ENCODE results near the gene TOX2. TPM values are rescaled to one million over a fixed set of nuclear protein-coding genes. Genes with fewer than 3 reads are reported as not detected.

Gene TOX2
- total RNA-seq, 2 experiments from 2014 or later: 0.23 TPM; not detected in 1

DNA sequence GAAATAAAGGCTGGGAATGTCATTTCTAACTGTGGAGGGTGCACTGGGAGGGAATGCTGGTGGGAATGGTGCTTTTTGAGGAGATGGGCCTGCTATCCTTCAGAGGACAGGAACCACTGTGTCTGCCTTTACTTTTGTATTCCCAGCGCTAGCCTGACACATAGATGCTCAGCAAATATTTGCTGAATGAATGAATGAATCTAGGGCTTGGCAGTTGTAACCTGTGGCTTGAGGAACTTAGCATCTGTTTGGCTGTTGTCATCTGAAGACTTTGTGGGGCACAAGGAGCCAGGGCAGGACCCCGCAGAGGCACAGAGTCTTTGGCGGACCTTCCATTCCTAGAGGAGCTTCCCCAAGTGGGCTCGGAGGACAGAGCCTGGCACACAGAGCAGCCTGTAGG lies 6.1 kb downstream of the TOX2 start:
- Histone ChIP-seq H3K9me2 (ENCODE audit: insufficient read depth, low read length) (no peaks in the 10 kb centered on the region), H3K79me2 (ENCODE audit: insufficient read depth, low read depth, low read length) (no peaks in the 10 kb centered on the region), H3K4me1 (ENCODE audit: insufficient read depth, low read length, poor library complexity, severe bottlenecking) (no peaks in the 10 kb centered on the region), H3K27ac (ENCODE audit: low read depth, low read length, poor library complexity, severe bottlenecking) (no peak overlapping the region), H4K20me1 (ENCODE audit: insufficient read depth, low read length) (no peaks in the 10 kb centered on the region), H3K36me3 (ENCODE audit: insufficient read depth, low read length) (no peaks in the 10 kb centered on the region), H2AFZ (ENCODE audit: low read length) (no peak overlapping the region), H3K9me3 (ENCODE audit: low read length) (no peaks in the 10 kb centered on the region), H3K4me2 (ENCODE audit: low read length) (no peak overlapping the region), H3K4me3 (ENCODE audit: low read depth, low read length, poor library complexity, severe bottlenecking) (no peak overlapping the region)
- no peak for DNase-seq (ENCODE audit: low spot score)
- TF ChIP-seq EZH2phosphoT487 (IDR thresholded peaks at IDR 0.05; ENCODE audit: borderline replicate concordance, low read depth, low read length): no peak
- TF ChIP-seq, protein P1, sequence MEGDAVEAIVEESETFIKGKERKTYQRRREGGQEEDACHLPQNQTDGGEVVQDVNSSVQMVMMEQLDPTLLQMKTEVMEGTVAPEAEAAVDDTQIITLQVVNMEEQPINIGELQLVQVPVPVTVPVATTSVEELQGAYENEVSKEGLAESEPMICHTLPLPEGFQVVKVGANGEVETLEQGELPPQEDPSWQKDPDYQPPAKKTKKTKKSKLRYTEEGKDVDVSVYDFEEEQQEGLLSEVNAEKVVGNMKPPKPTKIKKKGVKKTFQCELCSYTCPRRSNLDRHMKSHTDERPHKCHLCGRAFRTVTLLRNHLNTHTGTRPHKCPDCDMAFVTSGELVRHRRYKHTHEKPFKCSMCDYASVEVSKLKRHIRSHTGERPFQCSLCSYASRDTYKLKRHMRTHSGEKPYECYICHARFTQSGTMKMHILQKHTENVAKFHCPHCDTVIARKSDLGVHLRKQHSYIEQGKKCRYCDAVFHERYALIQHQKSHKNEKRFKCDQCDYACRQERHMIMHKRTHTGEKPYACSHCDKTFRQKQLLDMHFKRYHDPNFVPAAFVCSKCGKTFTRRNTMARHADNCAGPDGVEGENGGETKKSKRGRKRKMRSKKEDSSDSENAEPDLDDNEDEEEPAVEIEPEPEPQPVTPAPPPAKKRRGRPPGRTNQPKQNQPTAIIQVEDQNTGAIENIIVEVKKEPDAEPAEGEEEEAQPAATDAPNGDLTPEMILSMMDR (conservative IDR thresholded peaks at IDR 0.05; ENCODE audit: low read length): no peak
- BruUV-seq (replicated peaks): no TSS peak
- intact Hi-C loops (cut with micrococcal nuclease; ENCODE audit: unreplicated experiment): no loop called here
- POLR2A ChIA-PET: no interaction called here
- CTCF ChIA-PET (ENCODE audit: unreplicated experiment): no interaction called here

DNA sequence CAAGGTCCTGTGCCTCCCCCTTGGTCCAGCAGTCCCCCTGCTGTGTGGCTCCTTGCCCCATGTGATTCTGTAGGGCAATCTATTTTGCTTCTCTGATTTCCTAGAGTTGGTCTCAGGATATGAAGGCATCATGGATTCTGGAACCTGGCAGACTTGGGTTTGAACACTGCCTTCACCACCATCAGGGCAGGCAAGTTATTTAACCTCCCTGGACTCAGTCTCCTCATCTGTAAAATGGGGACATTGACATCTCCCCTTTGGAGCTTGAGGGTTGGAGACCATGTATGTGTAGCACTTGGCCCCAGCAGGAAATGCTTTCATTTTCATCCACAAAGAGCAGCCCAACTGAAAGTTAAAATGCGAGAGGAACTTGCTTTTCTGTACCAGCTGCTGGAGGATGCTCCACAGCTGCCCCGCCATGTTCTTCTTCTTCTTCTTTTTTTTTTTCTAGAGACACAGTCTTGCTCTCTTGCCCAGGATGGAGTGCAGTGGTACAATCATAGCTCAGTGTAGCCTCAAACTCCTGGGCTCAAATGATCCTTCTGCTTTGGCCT lies 6.7 kb downstream of the TOX2 start:
- no peaks in the 10 kb centered on the region for H3K79me2 ChIP-seq (ENCODE audit: insufficient read depth, low read depth, low read length)
- H3K36me3 ChIP-seq (ENCODE audit: insufficient read depth, low read length): no peaks in the 10 kb centered on the region
- no peaks in the 10 kb centered on the region for H3K4me1 ChIP-seq (ENCODE audit: insufficient read depth, low read length, poor library complexity, severe bottlenecking)
- H3K9me3 ChIP-seq (ENCODE audit: low read length): no peaks in the 10 kb centered on the region
- no TSS peak for BruUV-seq (replicated peaks)
- H3K9me2 ChIP-seq (ENCODE audit: insufficient read depth, low read length): no peaks in the 10 kb centered on the region
- TF ChIP-seq, protein P1 (conservative IDR thresholded peaks at IDR 0.05; ENCODE audit: low read length): no peak
- H3K27ac ChIP-seq (ENCODE audit: low read depth, low read length, poor library complexity, severe bottlenecking): no peak overlapping the region
- POLR2A ChIA-PET: no interaction called here
- H2AFZ ChIP-seq (ENCODE audit: low read length): no peak overlapping the region
- no peaks in the 10 kb centered on the region for H4K20me1 ChIP-seq (ENCODE audit: insufficient read depth, low read length)
- no peak overlapping the region for H3K4me3 ChIP-seq (ENCODE audit: low read depth, low read length, poor library complexity, severe bottlenecking)
- DNase-seq (ENCODE audit: low spot score): no peak
- CTCF ChIA-PET (ENCODE audit: unreplicated experiment): no interaction called here
- no peak overlapping the region for H3K4me2 ChIP-seq (ENCODE audit: low read length)
- intact Hi-C loops (cut with micrococcal nuclease; ENCODE audit: unreplicated experiment): no loop called here

DNA sequence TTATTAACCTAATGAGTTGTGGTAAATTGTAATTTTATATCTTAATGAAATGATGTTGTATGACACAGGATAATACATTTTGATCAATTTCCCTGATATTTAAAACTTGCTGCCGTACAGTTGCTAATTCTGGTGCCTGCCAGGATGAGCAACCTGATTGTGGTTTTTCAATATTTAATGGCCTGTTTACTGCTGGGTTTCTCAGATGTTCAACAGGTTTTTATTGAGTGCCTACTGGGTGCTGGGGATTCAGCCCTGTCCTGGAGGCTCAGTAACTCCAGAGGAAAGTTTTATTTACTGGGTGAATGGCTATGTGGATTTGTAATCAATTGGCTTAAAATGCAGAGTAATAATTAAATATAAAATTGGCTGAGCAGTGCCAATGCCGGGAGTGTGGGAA lies 8.0 kb downstream of the TOX2 start:
- Histone ChIP-seq H3K4me3 (ENCODE audit: low read depth, low read length, poor library complexity, severe bottlenecking) (no peak overlapping the region), H3K79me2 (ENCODE audit: insufficient read depth, low read depth, low read length) (no peaks in the 10 kb centered on the region), H3K27ac (ENCODE audit: low read depth, low read length, poor library complexity, severe bottlenecking) (no peak overlapping the region), H2AFZ (ENCODE audit: low read length) (no peak overlapping the region), H3K9me3 (ENCODE audit: low read length) (no peaks in the 10 kb centered on the region), H3K36me3 (ENCODE audit: insufficient read depth, low read length) (no peaks in the 10 kb centered on the region), H3K9me2 (ENCODE audit: insufficient read depth, low read length) (no peaks in the 10 kb centered on the region), H3K4me1 (ENCODE audit: insufficient read depth, low read length, poor library complexity, severe bottlenecking) (no peaks in the 10 kb centered on the region), H4K20me1 (ENCODE audit: insufficient read depth, low read length) (no peaks in the 10 kb centered on the region), H3K4me2 (ENCODE audit: low read length) (no peak overlapping the region)
- BruUV-seq (replicated peaks): no TSS peak
- CTCF ChIA-PET (ENCODE audit: unreplicated experiment): no interaction called here
- POLR2A ChIA-PET: no interaction called here
- no peak for DNase-seq (ENCODE audit: low spot score)
- intact Hi-C loops (cut with micrococcal nuclease; ENCODE audit: unreplicated experiment): no loop called here
- no peak for TF ChIP-seq EZH2phosphoT487 (IDR thresholded peaks at IDR 0.05; ENCODE audit: borderline replicate concordance, low read depth, low read length)
- TF ChIP-seq, protein P1 (conservative IDR thresholded peaks at IDR 0.05; ENCODE audit: low read length): no peak
